GM12878 (cell line): ENCODE data around the gene DDX21. TPM values are rescaled to one million over a fixed set of nuclear protein-coding genes. Genes with fewer than 3 reads are reported as not detected.

ENCODE experiments used
- FOXK2 ChIP-seq: fragments of 450-650 bp; IDR thresholded peaks from 2 replicates; pipeline ENCODE4 v1.6.1; 2017; ENCODE audit warnings: mild to moderate bottlenecking, moderate library complexity
- RBBP5 ChIP-seq: fragments of 200-600 bp; sonication (generic); conservative IDR thresholded peaks from 2 replicates; pipeline ENCODE4 v1.6.1; 2016
- RELA ChIP-seq: fragments of 450-650 bp; IDR thresholded peaks from 2 replicates; pipeline ENCODE4 v1.8.0; 2014; ENCODE audit warnings: borderline replicate concordance; ENCODE audit not compliant: partially characterized antibody
- SMAD5 ChIP-seq: IDR thresholded peaks from 2 replicates; pipeline ENCODE4 v1.6.1; 2016; ENCODE audit warnings: antibody characterized with exemption, low read depth
- polyA plus RNA-seq, 11 experiments: library from polyadenylated mRNA; depleted of rRNA in 4 of 11; unstranded in 6 of 11; stranded (reverse) in 5 of 11; fragments of >200 nt; fragmentation: Nextera tagmentation in 4 of 11; fragmentation: Illumina TruSeq in 1 of 11; extraction: Ambion mirVana in 4 of 11; extraction: Trizol in 1 of 11; gene quantifications; 1 replicate in 1 of 11; 2 replicates in 10 of 11; pipeline versions ENCODE4 v1.2.1 to v1.2.3, GENCODE V29; 2011 to 2016; ENCODE audit warnings: inconsistent platforms in 2 of 11, missing spikeins in 2 of 11, low read depth in 1 of 11
- total RNA-seq, 4 experiments: library from RNA; depleted of rRNA in 3 of 4; stranded (reverse); fragments of >200 nt in 3 of 4; fragmentation: Illumina TruSeq in 1 of 4; extraction: Trizol in 1 of 4; gene quantifications; 2 replicates each; pipeline versions ENCODE4 v1.2.1 to v1.2.3, GENCODE V29; 2013 to 2021
- TF ChIP-seq, protein P1 (sequence below): fragments of 450-650 bp; IDR thresholded peaks from 2 replicates; pipeline ENCODE4 v1.6.1; 2018; ENCODE audit warnings: mild to moderate bottlenecking, low read depth, moderate library complexity; ENCODE audit not compliant: partially characterized antibody
- TF ChIP-seq, protein P2 (sequence below): fragments of 450-650 bp; formaldehyde crosslinking; IDR thresholded peaks from 2 replicates; pipeline ENCODE4 v1.4.0; 2022; ENCODE audit warnings: mild to moderate bottlenecking, moderate library complexity

Gene DDX21
- total and polyA plus RNA-seq, 10 of the 15 experiments (the other 5 are each of a cell fraction or from before 2014, with no cell fraction given), result 41.1 to 182 (median 116) TPM

DNA sequence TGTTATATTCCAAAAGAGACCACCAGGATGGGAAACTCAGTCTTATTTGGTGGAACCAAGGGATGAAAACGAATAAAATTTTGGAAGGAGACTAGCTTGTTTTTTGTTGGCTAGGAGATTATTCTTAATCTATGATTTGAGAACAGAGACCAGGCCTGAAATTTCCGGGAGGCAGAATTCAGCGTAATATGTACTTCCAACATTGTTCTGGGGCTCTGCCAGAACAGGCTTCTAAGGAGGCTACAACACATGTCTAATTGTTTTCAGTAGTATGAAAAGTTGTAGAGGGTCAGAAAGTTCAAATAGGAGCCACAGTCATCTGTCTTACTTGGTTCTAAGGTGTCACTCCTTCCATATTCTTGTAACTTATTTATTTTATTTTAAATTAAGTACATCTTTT is 1.7 kb downstream of the DDX21 start (continued):
- TF ChIP-seq, protein P1, sequence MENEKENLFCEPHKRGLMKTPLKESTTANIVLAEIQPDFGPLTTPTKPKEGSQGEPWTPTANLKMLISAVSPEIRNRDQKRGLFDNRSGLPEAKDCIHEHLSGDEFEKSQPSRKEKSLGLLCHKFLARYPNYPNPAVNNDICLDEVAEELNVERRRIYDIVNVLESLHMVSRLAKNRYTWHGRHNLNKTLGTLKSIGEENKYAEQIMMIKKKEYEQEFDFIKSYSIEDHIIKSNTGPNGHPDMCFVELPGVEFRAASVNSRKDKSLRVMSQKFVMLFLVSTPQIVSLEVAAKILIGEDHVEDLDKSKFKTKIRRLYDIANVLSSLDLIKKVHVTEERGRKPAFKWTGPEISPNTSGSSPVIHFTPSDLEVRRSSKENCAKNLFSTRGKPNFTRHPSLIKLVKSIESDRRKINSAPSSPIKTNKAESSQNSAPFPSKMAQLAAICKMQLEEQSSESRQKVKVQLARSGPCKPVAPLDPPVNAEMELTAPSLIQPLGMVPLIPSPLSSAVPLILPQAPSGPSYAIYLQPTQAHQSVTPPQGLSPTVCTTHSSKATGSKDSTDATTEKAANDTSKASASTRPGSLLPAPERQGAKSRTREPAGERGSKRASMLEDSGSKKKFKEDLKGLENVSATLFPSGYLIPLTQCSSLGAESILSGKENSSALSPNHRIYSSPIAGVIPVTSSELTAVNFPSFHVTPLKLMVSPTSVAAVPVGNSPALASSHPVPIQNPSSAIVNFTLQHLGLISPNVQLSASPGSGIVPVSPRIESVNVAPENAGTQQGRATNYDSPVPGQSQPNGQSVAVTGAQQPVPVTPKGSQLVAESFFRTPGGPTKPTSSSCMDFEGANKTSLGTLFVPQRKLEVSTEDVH, result no peak
- TF ChIP-seq SMAD5 (no peak), RELA (no peak), FOXK2 (no peak), RBBP5 (no peak)
- TF ChIP-seq, protein P2, sequence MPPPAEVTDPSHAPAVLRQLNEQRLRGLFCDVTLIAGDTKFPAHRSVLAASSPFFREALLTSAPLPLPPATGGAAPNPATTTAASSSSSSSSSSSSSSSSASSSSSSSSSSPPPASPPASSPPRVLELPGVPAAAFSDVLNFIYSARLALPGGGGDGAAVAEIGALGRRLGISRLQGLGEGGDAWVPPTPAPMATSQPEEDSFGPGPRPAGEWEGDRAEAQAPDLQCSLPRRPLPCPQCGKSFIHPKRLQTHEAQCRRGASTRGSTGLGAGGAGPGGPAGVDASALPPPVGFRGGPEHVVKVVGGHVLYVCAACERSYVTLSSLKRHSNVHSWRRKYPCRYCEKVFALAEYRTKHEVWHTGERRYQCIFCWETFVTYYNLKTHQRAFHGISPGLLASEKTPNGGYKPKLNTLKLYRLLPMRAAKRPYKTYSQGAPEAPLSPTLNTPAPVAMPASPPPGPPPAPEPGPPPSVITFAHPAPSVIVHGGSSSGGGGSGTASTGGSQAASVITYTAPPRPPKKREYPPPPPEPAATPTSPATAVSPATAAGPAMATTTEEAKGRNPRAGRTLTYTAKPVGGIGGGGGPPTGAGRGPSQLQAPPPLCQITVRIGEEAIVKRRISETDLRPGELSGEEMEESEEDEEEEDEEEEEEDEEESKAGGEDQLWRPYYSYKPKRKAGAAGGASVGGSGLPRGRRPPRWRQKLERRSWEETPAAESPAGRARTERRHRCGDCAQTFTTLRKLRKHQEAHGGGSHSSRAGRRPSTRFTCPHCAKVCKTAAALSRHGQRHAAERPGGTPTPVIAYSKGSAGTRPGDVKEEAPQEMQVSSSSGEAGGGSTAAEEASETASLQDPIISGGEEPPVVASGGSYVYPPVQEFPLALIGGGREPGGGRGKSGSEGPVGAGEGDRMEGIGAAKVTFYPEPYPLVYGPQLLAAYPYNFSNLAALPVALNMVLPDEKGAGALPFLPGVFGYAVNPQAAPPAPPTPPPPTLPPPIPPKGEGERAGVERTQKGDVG (CRISPR knock-in tag), result no peak
